NCI-H2171 treated with DMSO at 0.1 percent for 48 hours (cell line): ENCODE results near the gene PHKG1.
"Not testable (repeated sequence)": the region's sequence is repeated elsewhere in the genome, so short reads cannot be mapped to it uniquely, and the experiment has no call there.

Source experiments
- DNase-seq: peaks from one replicate; lab custom pipeline; 2025; lab: John Stamatoyannopoulos, UW

Gene PHKG1

DNA sequence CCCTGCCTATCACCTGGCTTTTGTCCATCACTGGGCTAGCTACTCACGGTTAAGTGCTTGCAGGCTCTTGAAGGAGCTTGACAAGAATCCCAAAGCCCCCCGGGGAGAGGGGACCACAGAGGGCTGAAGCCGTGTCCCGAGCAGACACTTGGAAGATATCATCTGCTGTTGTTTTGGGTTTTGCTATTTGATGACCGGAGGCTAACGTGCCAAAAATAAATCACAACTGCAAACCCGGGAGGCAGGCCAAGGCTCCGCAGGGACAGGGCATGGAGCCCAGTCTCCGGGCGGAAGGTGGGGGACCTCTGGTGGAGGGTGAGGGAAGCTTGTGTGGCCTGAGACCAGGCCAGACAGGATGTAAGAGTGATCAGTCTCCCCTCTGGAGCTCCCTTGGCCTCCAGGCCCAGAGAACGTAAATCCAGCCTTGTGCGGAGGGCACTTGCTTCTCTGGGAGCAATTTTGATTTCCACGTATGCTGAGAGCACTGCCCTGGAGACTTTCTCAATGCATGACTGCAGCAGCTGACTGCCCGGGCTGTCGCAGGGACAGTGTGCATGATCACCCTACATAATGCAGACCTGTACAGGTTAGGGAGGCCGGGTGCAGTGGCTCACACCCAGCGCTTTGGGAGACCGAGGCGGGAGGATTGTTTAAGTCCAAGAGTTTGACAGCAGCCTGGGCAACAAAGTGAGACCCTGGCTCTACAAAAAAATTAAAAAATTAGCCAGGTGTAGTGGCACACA is at the start of gene PHKG1:
Gene PHKG1, minus strand, starts transcription at position 164 of the 743 bp plus-strand sequence. CDS start 4,011 bp downstream, outside the sequence.
- no peak for DNase-seq

DNA sequence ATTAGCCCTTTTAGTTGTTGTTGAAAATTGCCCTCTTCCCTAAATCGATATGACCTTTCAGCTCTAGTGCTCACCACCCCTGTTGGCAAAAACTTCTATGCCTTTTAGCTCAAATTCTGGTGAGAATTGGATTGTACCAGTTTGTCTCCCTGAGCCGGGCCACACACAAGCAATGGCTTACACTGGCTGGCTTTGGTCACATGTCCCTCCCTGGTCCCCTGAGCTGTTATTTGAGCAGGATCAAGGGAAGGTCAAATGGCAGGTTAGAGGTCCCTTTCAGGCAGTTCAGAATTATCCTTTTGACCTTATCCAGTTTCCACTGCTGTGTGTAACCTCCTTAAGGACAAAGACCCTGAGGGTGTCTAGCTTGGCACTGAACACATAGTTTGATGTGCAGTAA is 38.3 kb upstream of the PHKG1 start:
- DNase-seq: not testable (repeated sequence)

DNA sequence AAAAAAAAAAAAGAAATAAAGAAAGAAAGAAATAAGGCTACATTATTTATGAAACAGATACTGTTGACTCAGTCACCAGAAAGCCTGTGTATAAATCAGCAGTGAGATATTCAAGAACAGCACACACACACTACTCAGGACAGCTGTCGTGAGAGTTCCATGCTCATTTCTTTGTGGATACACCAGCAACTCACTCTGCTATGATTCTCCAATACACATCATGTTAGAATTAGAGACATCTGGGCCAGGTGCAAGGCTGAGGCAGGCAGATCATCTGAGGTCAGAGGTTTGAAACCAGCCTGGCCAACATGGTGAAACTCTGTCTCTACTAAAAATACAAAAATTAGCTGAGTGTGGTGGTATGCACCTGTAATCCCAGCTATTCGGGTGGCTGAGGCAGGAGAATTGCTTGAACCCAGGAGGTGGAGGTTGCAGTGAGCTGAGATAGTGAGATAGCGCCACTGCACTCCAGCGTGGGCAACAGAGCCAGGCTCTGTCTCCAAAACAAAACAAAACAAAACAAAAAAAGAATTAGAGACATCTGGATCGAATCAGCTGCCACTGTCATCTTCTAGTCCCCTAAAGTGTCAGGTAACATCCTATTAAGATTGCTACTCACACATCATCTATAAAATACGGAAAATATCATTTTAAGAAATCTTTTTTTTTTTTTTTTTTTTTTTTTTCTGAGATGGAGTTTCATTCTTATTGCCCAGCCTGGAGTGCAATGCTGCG is 34.7 kb upstream of the PHKG1 start:
- DNase-seq: no peak

GRCh38 chr7:56125831-56126230 is 33.1 kb upstream of the PHKG1 start:
- no peak for DNase-seq

DNA sequence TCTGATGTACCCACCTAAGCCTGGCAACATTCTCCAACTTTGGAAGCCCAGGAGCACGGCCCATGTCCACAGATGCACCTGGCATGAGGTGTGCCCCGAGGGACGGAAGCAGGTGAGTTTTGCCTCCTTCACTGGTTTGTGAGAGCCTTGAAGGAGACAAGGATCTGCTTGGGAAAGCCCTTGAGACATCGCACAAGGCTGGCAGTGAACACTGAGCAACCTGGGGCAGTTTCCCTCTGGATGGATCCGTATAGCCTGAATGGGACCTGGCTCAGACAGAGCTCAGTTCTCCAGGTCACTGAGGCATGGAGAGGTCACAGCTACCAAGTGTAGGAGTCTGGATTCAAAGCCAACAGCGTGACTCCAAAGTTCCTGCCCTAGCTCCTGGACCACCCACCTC is 32.2 kb upstream of the PHKG1 start:
- DNase-seq: no peak

DNA sequence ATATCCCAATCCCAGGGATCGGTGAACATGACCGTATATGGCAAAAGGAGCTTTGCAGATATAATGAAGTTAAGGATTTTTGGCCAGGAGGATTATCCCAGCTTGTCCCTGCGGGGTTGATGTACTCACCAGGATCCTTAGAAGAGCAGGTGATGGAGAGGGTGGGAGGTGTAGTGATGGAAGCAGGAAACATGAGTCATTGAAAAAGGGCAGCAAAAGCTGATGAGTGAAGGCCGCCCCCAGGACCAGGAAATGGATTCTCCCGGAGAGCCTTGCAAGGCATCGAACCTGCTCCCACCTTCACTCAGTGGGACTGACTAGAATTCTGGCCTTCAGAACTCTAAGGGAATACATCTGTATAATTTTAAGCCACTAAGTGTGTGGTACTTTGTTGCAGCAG is 28.7 kb upstream of the PHKG1 start:
- DNase-seq: no peak

DNA sequence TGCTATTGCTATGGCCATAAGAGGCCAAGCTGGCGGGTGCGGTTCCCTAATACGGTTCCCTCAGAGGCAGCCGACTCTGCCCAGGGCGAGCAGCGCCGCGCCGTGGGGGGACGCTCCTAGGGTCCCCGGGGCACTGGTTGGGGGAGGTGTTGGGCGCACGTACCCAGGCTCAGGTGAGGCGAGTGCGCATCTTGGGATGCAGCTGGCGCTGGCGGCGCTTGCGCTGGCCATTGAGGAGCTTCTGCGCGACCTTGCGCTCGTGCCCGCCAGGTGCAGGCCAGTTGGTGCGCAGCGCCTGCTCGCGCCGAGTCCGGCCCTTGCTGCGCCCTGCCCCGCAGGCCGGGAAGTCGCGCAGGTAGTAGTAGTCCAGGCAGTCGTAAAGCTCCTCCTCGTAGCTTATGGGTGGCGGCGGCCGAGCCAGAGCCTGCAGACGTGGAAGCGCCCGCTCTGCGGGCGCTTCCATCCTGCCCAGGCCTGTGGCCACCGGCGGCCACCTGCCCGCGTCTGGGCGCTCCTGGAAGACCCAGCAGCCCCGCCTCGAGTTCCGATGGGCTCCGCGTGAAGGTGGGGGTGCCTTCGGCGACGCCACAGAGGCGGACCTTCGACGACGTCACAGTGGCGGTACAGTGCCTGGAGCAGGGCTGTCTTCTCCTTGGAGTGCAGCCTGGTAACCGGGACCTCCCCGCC is 23.2 kb upstream of the PHKG1 start, which contains the start of gene NUPR2:
Gene NUPR2, minus strand, starts transcription at position 566 of the 687 bp plus-strand sequence. Its CDS starts 103 bp downstream, at position 463.
- no peak for DNase-seq

DNA sequence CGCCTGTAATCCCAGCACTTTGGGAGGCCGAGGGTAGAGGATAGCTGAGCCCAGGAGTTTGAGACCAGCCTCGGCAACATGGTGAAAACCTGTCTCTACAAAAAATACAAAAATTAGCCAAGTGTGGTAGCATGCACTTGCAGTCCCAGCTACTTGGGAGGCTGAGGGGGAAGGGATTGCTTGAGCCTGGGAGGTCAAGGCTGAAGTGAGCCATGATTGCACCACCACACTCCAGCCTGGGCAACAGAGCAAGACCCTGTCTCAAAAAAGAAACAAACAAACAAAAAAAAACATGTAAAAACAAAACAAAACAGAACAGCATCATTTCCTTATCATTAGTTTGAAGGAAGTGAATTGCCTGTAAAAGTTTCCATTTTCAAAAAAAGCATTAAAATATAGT is 19.5 kb upstream of the PHKG1 start:
- not testable (repeated sequence) for DNase-seq

DNA sequence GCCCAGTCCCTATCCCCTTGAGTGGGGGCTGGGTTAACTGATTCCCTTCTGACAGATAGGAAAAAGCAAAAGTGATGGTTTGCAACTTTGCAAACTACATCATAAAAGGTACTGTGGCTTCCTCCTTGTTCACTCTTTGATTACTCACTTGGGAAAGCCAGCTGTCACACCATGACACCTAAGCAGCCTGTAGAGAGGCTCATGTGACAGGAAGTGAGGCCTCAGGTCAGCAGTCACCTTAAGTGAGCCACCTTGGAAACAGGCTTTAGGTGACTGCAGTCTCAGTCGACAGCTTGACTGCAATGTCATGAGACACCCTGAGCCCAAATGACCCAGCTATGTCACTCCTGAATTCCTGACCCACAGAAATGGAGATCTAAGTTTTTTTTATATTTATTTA is 17.9 kb upstream of the PHKG1 start:
- DNase-seq: no peak

DNA sequence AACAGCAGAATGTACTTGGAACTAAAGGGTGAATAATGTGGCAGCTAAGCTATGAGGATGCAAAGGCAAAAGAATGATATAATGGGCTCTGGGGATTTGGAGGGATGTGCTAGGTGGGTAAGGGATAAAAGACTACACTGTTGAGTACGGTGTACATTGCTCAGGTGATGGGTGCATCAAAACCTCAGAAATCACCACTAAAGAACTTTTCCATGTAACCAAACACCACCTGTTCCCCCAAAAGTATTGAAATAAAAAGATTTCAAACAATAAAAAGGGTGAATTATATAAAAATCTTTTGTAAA is 15.2 kb upstream of the PHKG1 start:
- DNase-seq: no peak

GRCh38 chr7:56106108-56107073 is 13.6 kb upstream of the PHKG1 start, which contains the start of gene CHCHD2:
CHCHD2 (minus strand) TSS chr7:56106476; CDS start chr7:56106413, 63 bp downstream.
- peak; percentile 99 for DNase-seq

GRCh38 chr7:56105508-56105907 is 12.8 kb upstream of the PHKG1 start:
- DNase-seq: no peak

GRCh38 chr7:56104138-56104537 is 11.4 kb upstream of the PHKG1 start:
- DNase-seq: not testable (repeated sequence)

DNA sequence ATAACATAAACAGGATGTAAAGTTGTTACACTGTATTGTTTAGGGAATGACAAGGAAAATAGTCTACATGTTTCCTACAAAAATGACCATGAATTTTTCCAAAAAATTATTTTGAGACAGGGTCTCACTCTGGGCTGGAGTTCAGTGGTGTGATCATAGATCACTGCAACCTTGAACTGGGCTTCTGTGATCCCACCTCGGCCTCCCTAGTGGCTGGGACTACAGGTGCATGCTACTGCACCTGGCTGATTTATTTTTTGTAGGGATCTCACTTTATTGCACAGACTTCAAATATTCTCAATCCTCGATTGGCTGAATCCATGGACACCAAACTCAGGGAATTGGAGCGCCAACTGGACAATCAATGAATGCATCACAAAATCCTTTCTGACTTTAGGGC is 6.9 kb upstream of the PHKG1 start:
- DNase-seq: no peak

GRCh38 chr7:56098187-56099008 is 5.6 kb upstream of the PHKG1 start:
- DNase-seq: not testable (repeated sequence)

DNA sequence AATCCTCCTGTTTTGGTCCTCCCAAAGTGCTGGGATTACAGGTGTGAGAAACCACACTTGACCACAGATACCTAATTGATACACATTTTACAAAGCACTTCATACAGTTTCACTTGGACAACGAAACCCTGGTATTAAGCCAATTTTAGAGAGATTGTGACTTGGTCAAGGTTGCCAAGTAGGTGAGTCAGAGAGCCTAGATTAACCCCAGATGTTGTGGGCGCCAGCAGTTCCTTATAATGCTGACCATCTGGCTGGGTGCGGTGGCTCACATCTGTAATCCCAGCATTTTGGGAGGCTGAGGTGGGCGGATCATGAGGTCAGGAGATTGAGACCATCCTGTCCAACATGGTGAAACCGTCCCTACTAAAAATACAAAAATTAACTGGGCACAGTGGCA is 4.9 kb upstream of the PHKG1 start:
- no peak for DNase-seq

DNA sequence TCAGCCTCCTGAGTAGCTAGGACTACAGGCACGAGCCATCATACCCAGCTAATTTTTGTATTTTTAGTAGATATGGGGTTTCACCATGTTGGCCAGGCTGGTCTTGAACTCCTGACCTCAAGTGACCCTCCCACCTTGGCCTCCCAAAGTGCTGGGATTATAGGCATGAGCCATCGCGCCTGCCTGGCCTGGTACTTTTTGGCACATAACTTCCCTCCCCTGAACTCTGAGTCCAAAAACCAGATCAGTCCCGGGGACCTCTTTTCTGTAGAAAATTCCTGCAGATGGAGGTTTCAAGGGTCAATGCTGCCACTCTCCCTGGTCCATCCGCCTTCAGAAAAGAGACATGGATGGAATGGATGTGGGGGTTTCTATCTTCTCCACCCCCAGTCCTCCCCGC is 364 bp downstream of the PHKG1 start:
- not testable (repeated sequence) for DNase-seq

GRCh38 chr7:56091591-56091990 is 1.2 kb downstream of the PHKG1 start:
- DNase-seq: no peak

DNA sequence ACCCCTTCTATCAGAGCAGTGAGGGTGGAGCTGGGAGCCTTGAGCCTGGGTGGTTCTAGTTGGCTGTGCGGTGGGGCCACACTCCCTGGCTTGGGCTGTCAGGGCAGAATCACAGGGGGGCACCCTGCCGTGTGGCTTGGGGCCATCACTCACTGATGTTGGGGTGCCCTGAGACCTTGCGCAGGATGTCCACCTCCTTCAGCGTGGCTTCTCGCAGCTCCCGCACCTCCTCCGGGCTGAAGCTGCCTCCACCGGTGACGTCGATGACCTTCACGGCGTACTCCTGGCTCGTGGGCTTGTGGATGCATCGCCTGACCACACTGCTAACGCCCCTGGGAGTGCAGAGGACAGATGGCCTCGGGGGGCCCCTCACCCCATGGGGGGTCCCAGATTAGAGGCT is 5.3 kb downstream of the PHKG1 start:
- no peak for DNase-seq

DNA sequence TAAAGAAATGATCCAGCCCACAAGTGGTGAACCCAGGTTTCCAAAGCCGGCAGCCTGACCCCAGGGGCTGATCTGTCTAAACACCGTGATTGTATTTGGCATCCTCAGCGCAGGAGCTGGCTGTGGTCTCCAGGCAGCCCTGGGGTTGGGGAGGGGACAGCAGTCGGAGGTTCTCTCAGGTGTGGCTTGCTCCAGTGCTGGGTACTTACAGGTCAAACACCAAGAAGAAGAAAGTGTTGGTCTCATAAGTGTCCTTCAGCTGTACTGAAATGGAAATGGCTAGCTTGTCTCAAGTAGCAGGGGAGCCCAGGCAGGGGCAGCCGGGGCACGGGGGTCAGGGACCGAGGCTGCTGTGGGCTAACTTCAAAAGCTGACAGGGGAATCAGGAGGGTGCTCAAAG is 6.0 kb downstream of the PHKG1 start:
- no peak for DNase-seq
